Regular cardiac myocyte (primary cell): ENCODE results near the gene NMRK2. TPM values are rescaled to one million over a fixed set of nuclear protein-coding genes. Genes with fewer than 3 reads are reported as not detected.

Experiments used
- total RNA-seq: library from RNA; depleted of rRNA; stranded (reverse); fragments of >200 nt; gene quantifications from 2 replicates; pipeline ENCODE4 v1.2.3, GENCODE V29; 2014

Gene NMRK2, protein sequence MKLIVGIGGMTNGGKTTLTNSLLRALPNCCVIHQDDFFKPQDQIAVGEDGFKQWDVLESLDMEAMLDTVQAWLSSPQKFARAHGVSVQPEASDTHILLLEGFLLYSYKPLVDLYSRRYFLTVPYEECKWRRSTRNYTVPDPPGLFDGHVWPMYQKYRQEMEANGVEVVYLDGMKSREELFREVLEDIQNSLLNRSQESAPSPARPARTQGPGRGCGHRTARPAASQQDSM
- not detected in 2 replicates for total RNA-seq

DNA sequence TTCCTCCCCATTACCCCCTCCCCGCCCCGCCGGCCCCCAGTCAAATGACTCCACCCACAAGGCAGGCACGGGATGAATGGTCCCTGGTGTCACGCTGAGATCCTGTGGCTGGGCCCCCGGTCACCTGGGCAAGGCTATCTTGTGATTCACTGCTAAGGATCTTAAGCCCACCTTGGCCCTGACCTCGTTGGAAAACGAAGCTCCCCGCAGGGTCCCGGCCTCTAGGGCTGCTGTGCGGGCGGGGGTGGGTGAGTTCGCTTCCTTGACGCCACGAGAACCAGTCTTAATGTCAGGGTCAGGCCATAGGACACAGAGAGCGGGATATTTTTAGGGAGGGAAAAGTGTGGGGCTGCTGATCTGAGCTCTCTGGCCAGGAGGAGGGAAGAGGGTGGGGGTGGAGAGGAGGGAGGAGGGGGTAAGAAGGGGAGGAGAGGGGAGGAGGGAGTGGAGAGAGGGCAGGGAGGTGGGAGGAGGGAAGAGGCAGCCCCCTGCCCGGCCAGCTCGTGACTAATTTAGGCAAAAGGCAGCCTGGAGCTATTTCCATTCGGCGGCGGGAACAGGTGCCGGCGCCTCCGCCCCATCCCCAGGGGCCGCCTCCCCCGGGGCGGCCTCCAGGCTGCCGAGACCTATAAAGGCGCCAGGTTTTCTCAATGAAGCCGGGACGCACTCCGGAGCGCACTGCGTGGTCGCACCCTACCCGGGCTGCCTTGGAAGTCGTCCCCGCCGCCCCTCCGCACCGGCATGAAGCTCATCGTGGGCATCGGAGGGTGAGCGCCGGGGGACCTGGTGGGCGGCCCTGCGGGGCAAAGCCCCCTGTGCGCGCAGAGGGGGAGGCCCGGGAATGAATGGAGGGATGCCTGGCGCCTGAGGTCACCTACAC is at the start of gene NMRK2:
TSS of gene NMRK2 (plus strand) at position 139 of the 880 bp plus-strand sequence. CDS start at position 742, 603 bp downstream.

DNA sequence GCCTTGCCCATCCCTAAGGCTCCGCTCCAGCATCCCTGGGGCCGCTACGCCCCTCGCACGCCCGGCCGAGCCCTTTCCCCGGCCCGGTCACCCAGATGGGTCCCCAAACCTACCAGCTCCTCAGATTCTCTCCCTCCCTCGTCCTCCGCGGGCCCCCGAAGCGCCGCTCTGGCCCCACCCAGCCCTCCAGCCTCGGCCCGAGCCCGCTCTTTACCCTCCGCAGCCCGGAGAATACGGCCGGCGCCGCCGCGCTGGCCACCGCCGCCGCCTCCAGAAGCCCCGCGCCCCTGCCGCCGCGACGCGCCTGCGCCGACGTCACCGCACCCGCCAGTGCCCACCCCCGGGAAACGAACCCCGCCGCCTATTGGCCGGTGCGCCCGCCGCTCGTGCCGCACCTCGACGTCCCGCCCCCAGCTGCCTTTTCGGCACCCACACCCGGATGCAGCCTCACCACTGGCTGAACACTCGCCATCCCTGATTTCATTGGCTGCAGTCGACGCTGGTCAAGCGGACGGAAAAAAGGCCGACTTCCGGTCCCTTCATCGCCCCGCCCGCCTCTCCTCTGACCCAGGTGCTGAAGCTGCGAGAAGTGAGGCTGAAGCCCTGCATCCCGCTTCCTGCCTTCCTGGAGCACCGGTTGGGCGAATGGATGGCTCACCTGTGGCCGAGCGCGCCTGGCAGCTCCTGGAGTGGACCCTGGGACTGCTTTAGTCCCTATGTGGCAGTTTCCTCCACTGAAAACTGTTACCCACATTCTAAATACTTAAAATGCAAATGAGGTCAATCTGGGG is 38.1 kb downstream of the NMRK2 start, which contains the start of gene DAPK3:
TSS of gene DAPK3 (minus strand) at position 292 of the 791 bp plus-strand sequence. CDS start 1,364 bp downstream, outside the sequence.

DNA sequence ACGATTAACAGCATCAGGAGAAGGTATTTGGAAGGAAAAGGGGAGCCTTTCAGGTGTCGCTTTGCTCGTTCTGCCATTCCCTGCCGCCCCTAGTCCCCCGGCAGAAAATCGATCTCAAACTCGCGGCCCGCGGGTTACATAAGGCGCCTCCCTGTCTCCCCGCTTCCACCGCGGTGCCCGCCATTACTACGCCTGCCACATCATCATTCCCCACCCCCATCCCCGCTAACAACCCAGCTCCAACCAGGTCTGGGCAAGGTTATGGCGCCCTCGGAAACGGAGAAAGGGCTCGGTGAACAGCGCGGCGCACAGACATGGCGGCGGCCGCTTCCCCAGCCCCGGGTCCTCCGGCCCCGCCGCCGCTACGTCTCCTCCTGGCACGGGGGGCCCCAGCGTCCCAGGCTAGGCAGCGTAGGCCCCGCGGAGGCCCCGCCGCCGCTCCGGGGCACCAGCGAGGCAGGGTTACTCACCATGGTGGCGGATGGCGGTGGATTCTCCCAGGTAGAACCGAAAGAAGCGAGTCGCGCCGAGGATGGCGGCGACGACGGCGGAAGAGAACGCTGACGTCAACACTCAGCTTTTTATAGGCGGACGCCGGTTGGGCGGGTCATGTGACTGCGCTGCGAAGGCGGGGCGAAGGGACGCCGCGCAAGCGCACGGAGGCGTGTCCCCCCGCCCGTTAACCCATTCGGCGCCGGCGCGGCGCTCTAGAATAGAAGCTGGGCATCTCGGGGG is 52.2 kb downstream of the NMRK2 start, which contains the start of gene EEF2:
TSS of gene EEF2 (minus strand) at position 556 of the 735 bp plus-strand sequence. CDS start at position 473, 83 bp downstream.

Other genes starting within 250 kb of the NMRK2 start
- 17.2 and 19.2 TPM in 2 replicates for gene PIP5K1C, start 232.6 kb upstream of the NMRK2 start, total RNA-seq
- gene TJP3, start 224.7 kb upstream of the NMRK2 start, total RNA-seq, result not detected in 2 replicates
- 21.9 and 25.7 TPM in 2 replicates for gene APBA3, start 171.4 kb upstream of the NMRK2 start, total RNA-seq
- gene MRPL54, start 170.4 kb upstream of the NMRK2 start, total RNA-seq, result 34.4 and 49.7 TPM in 2 replicates
- gene RAX2, start 160.8 kb upstream of the NMRK2 start, total RNA-seq, result not detected in 2 replicates
- gene MATK, start 146.7 kb upstream of the NMRK2 start, total RNA-seq, result under 0.01 TPM in 1 of 2 replicates, not detected in the other
- 0.19 TPM in 1 of 2 replicates, not detected in the other for gene ZFR2, start 64.0 kb upstream of the NMRK2 start, total RNA-seq
- gene ATCAY, start 52.4 kb upstream of the NMRK2 start, total RNA-seq, result not detected in 2 replicates
- gene DAPK3, start 38.0 kb downstream of the NMRK2 start, total RNA-seq, result 83.4 and 153 TPM in 2 replicates
- gene EEF2, start 52.4 kb downstream of the NMRK2 start, total RNA-seq, result 2,462 and 3,206 TPM in 2 replicates
- 11.6 and 13.8 TPM in 2 replicates for gene PIAS4, start 74.7 kb downstream of the NMRK2 start, total RNA-seq
- gene ZBTB7A, start 133.8 kb downstream of the NMRK2 start, total RNA-seq, result 15.8 and 19.7 TPM in 2 replicates
- 98.9 and 112 TPM in 2 replicates for gene MAP2K2, start 191.1 kb downstream of the NMRK2 start, total RNA-seq
- not detected in 2 replicates for gene CREB3L3, start 220.6 kb downstream of the NMRK2 start, total RNA-seq
- 9.0 and 16.3 TPM in 2 replicates for gene SIRT6, start 249.5 kb downstream of the NMRK2 start, total RNA-seq
- gene ANKRD24, start 249.6 kb downstream of the NMRK2 start, total RNA-seq, result 1.2 and 2.3 TPM in 2 replicates